NCI-H1694 treated with DMSO at 0.1 percent for 48 hours (cell line): Measurements from ENCODE around the gene GABRD.

Experiments used
- DNase-seq: peaks from one replicate; lab custom pipeline; 2025; lab: John Stamatoyannopoulos, UW

GABRD gene

GRCh38 chr1:1985375-1986050 lies 33.6 kb upstream of the GABRD start:
- DNase-seq: no peak

- DNase-seq: no peak
Observed at GRCh38 chr1:1986451-1987141, 32.5 kb upstream of the GABRD start.

- DNase-seq: no peak
Observed at GRCh38 chr1:1987142-1987510, 32.0 kb upstream of the GABRD start.

- DNase-seq: no peak
Observed at GRCh38 chr1:1988061-1988945, 30.8 kb upstream of the GABRD start.

GRCh38 chr1:1989102-1989542 lies 30.0 kb upstream of the GABRD start:
- DNase-seq: no peak

GRCh38 chr1:1989789-1990188 lies 29.4 kb upstream of the GABRD start:
- no peak for DNase-seq

GRCh38 chr1:1990222-1990621 lies 28.9 kb upstream of the GABRD start:
- no peak for DNase-seq

- DNase-seq: no peak
Observed at GRCh38 chr1:1994536-1994935, 24.6 kb upstream of the GABRD start.

GRCh38 chr1:1996207-1996651 lies 22.9 kb upstream of the GABRD start:
- no peak for DNase-seq

GRCh38 chr1:1997576-1997975 lies 21.6 kb upstream of the GABRD start:
- no peak for DNase-seq

- DNase-seq: no peak
Observed at GRCh38 chr1:2000432-2000831, 18.7 kb upstream of the GABRD start.

GRCh38 chr1:2000850-2001249 lies 18.3 kb upstream of the GABRD start:
- DNase-seq: no peak

- DNase-seq: no peak
Observed at GRCh38 chr1:2001773-2002411, 17.3 kb upstream of the GABRD start.

- DNase-seq: no peak
Observed at GRCh38 chr1:2003541-2004131, 15.5 kb upstream of the GABRD start, which contains the start of gene CFAP74. CFAP74 (minus strand) TSS chr1:2003786; CDS start chr1:1990956, 12,830 bp downstream.

GRCh38 chr1:2004856-2005255 lies 14.3 kb upstream of the GABRD start:
- DNase-seq: no peak

GRCh38 chr1:2009101-2010053 lies 9.8 kb upstream of the GABRD start:
- no peak for DNase-seq

- DNase-seq: no peak
Observed at GRCh38 chr1:2014181-2014580, 5.0 kb upstream of the GABRD start.

- no peak for DNase-seq
Observed at GRCh38 chr1:2014741-2015735, 4.1 kb upstream of the GABRD start.

- DNase-seq: no peak
Observed at GRCh38 chr1:2016123-2016522, 3.0 kb upstream of the GABRD start.
